GM23248 (cell line): ENCODE data around the gene AP5B1. TPM values are rescaled to one million over a fixed set of nuclear protein-coding genes. Genes with fewer than 3 reads are reported as not detected.

Source experiments
- DNase-seq: peaks from one replicate; pipeline ENCODE4 v3.0.0-alpha.2; 2015
- H2AFZ ChIP-seq: fragments of 200-600 bp; sonication (generic); 2 replicates; pipeline ENCODE4 v1.6.1; 2016; ENCODE audit warnings: antibody characterized with exemption
- H3F3A ChIP-seq: fragments of 200-600 bp; sonication (generic); 2 replicates; pipeline ENCODE4 v1.6.1; 2016; ENCODE audit warnings: mild to moderate bottlenecking, antibody characterized with exemption, mixed run types; ENCODE audit not compliant: insufficient read depth
- H3K27ac ChIP-seq: fragments of 200-600 bp; sonication (generic); 2 replicates; pipeline ENCODE4 v1.5.1; 2016; ENCODE audit warnings: mild to moderate bottlenecking
- H3K27me3 ChIP-seq: fragments of 200-600 bp; sonication (generic); replicated peaks from 2 replicates; pipeline ENCODE4 v1.6.1; 2016; ENCODE audit warnings: mild to moderate bottlenecking; ENCODE audit not compliant: insufficient read depth
- H3K36me3 ChIP-seq: fragments of 200-600 bp; sonication (generic); 2 replicates; pipeline ENCODE4 v1.6.1; 2016; ENCODE audit warnings: low read depth, mild to moderate bottlenecking
- H3K4me1 ChIP-seq: fragments of 200-600 bp; sonication (generic); 2 replicates; pipeline ENCODE4 v1.6.1; 2016; ENCODE audit warnings: mild to moderate bottlenecking; ENCODE audit not compliant: insufficient read depth
- H3K4me2 ChIP-seq: fragments of 200-600 bp; sonication (generic); one replicate; pipeline ENCODE4 v1.6.1; 2016; ENCODE audit warnings: mild to moderate bottlenecking; ENCODE audit not compliant: unreplicated experiment
- H3K4me3 ChIP-seq: fragments of 200-600 bp; sonication (generic); 2 replicates; pipeline ENCODE4 v1.5.1; 2016; ENCODE audit warnings: mild to moderate bottlenecking
- H3K79me2 ChIP-seq: fragments of 200-600 bp; sonication (generic); 2 replicates; pipeline ENCODE4 v1.6.1; 2016; ENCODE audit warnings: mild to moderate bottlenecking; ENCODE audit not compliant: insufficient read depth
- H3K9ac ChIP-seq: fragments of 200-600 bp; sonication (generic); 2 replicates; pipeline ENCODE4 v1.6.1; 2016; ENCODE audit warnings: mild to moderate bottlenecking
- H3K9me2 ChIP-seq: fragments of 200-600 bp; sonication (generic); 2 replicates; pipeline ENCODE4 v1.6.1; 2016; ENCODE audit warnings: mixed run types, mild to moderate bottlenecking, moderate library complexity; ENCODE audit not compliant: insufficient read depth
- H3K9me3 ChIP-seq: fragments of 200-600 bp; sonication (generic); one replicate; pipeline ENCODE4 v1.6.1; 2017; ENCODE audit warnings: low read depth
- H4K20me1 ChIP-seq: fragments of 200-600 bp; sonication (generic); 2 replicates; pipeline ENCODE4 v1.6.0; 2016; ENCODE audit not compliant: insufficient read depth
- EZH2 ChIP-seq: fragments of 200-600 bp; sonication (generic); IDR thresholded peaks from 2 replicates; pipeline ENCODE4 v1.6.1; 2018; ENCODE audit warnings: antibody characterized with exemption, mild to moderate bottlenecking; ENCODE audit not compliant: insufficient read depth, poor library complexity, severe bottlenecking
- EZH2phosphoT487 ChIP-seq: fragments of 200-600 bp; sonication (generic); IDR thresholded peaks from 2 replicates; pipeline ENCODE4 v1.6.1; 2018; ENCODE audit warnings: antibody characterized with exemption, moderate library complexity, mild to moderate bottlenecking, low read depth; ENCODE audit not compliant: insufficient read depth
- WGBS, 2 experiments: methylation state at CpG; one replicate each; pipeline ENCODE4 v1.1.6; 2015 to 2017; ENCODE audit warnings: low lambda C conversion rate in 2 of 2, low coverage in 1 of 2; ENCODE audit errors: missing lambda C conversion rate in 2 of 2; 5-methylcytosine and 5-hydroxymethylcytosine counted together
- in situ Hi-C: fragments of 300-500 bp; cut with MboI; formaldehyde crosslinking; loops from 2 replicates; pipeline ENCODE4 v1.15.0; 2020
- polyA plus RNA-seq: library from polyadenylated mRNA; unstranded; fragments of >200 nt; fragmentation: Nextera tagmentation; extraction: Ambion mirVana; gene quantifications from 2 replicates; pipeline ENCODE4 v1.2.1, GENCODE V29; 2016
- total RNA-seq: library from RNA; depleted of rRNA; stranded (reverse); fragments of >200 nt; shearing (Covaris generic); gene quantifications from 2 replicates; pipeline ENCODE4 v1.2.3, GENCODE V29; 2014; rRNA removed

The AP5B1 gene
- total and polyA plus RNA-seq, 2 experiments from 2014 or later: 4.4 to 14.8 TPM

DNA sequence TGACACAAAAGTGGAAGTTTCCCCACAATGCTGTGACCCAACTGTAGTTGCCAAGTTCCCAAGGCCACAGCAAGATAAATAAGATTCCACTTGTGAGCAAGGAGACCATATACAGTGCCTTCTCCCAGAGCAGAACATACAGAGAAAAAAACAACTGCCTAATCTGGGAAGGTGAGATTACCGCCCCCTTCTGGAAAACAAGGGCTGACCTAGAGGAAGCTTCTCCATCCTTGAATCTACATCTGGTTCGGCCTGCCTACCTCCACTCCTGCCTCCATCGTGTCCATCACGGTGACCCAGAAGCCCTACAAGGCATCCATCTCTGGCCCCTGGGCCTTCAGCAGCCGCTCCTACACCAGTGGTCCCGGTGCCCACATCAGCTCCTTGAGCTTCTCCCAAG, 54.1 kb downstream of the AP5B1 start:
- no peak overlapping the region for H3K27ac ChIP-seq
- in situ Hi-C loops: no loop called here
- no peaks in the 10 kb centered on the region for H3K9me3 ChIP-seq
- H4K20me1 ChIP-seq: no peaks in the 10 kb centered on the region
- H3K4me3 ChIP-seq: no peak overlapping the region
- no peaks in the 10 kb centered on the region for H3K79me2 ChIP-seq
- no peaks in the 10 kb centered on the region for H3K36me3 ChIP-seq
- no peak overlapping the region for H3K4me2 ChIP-seq
- no peak for DNase-seq
- TF ChIP-seq EZH2 (no peak), EZH2phosphoT487 (no peak)
- no peaks in the 10 kb centered on the region for H3K4me1 ChIP-seq
- peaks cover 7% of the 10 kb centered on the region; the same call in 1 of the 2 replicates for H3F3A ChIP-seq
- 50 to 52% methylated on average over 6 of the region's 6 CpGs for WGBS, 2 experiments
- no peak overlapping the region for H2AFZ ChIP-seq
- no peaks in the 10 kb centered on the region for H3K9me2 ChIP-seq
- H3K9ac ChIP-seq: no peak overlapping the region
- H3K27me3 ChIP-seq: 0 out of 2 replicates have a peak, but pooled peaks cover 3% of the 10 kb centered on the region

Other genes with a start within 250 kb of the AP5B1 start
- 98.4 and 112 TPM in 2 replicates for gene LTBP3, start 222.6 kb downstream of the AP5B1 start, total RNA-seq
- 36.5 and 39.6 TPM in 2 replicates for gene LTBP3, start 222.6 kb downstream of the AP5B1 start, polyA plus RNA-seq
- gene ZNRD2, start 210.5 kb downstream of the AP5B1 start, total RNA-seq: 41.9 and 54.5 TPM in 2 replicates
- gene ZNRD2, start 210.5 kb downstream of the AP5B1 start, polyA plus RNA-seq: 69.3 and 74.9 TPM in 2 replicates
- gene FAM89B, start 208.4 kb downstream of the AP5B1 start, total RNA-seq: 41.2 and 67.0 TPM in 2 replicates
- gene FAM89B, start 208.4 kb downstream of the AP5B1 start, polyA plus RNA-seq: 73.1 and 76.3 TPM in 2 replicates
- gene EHBP1L1, start 204.9 kb downstream of the AP5B1 start, total RNA-seq: 85.5 and 88.5 TPM in 2 replicates
- gene EHBP1L1, start 204.9 kb downstream of the AP5B1 start, polyA plus RNA-seq: 11.5 and 12.6 TPM in 2 replicates
- not detected in 2 replicates for gene KCNK7, start 185.2 kb downstream of the AP5B1 start, total RNA-seq
- not detected in 2 replicates for gene KCNK7, start 185.2 kb downstream of the AP5B1 start, polyA plus RNA-seq
- gene MAP3K11, start 166.8 kb downstream of the AP5B1 start, total RNA-seq: 17.6 and 24.7 TPM in 2 replicates
- gene MAP3K11, start 166.8 kb downstream of the AP5B1 start, polyA plus RNA-seq: 9.5 and 10.6 TPM in 2 replicates
- 23.5 and 30.2 TPM in 2 replicates for gene PCNX3, start 165.2 kb downstream of the AP5B1 start, total RNA-seq
- 8.1 and 8.6 TPM in 2 replicates for gene PCNX3, start 165.2 kb downstream of the AP5B1 start, polyA plus RNA-seq
- 15.9 and 16.6 TPM in 2 replicates for gene SIPA1, start 142.9 kb downstream of the AP5B1 start, total RNA-seq
- 10.8 and 13.0 TPM in 2 replicates for gene SIPA1, start 142.9 kb downstream of the AP5B1 start, polyA plus RNA-seq
- 38.4 and 45.1 TPM in 2 replicates for gene RELA, start 118.1 kb downstream of the AP5B1 start, total RNA-seq
- gene RELA, start 118.1 kb downstream of the AP5B1 start, polyA plus RNA-seq: 67.8 and 74.3 TPM in 2 replicates
- gene KAT5, start 68.7 kb downstream of the AP5B1 start, total RNA-seq: 36.6 and 47.4 TPM in 2 replicates
- gene KAT5, start 68.7 kb downstream of the AP5B1 start, polyA plus RNA-seq: 28.8 and 29.5 TPM in 2 replicates
- 45.7 and 56.1 TPM in 2 replicates for gene RNASEH2C, start 60.2 kb downstream of the AP5B1 start, total RNA-seq
- 115 and 117 TPM in 2 replicates for gene RNASEH2C, start 60.2 kb downstream of the AP5B1 start, polyA plus RNA-seq
- not detected in 2 replicates for gene OVOL1, start 6.1 kb upstream of the AP5B1 start, total RNA-seq
- gene OVOL1, start 6.1 kb upstream of the AP5B1 start, polyA plus RNA-seq: not detected in 2 replicates
- gene SNX32, start 53.0 kb upstream of the AP5B1 start, total RNA-seq: not detected in 2 replicates
- 0.51 and 0.98 TPM in 2 replicates for gene SNX32, start 53.0 kb upstream of the AP5B1 start, polyA plus RNA-seq
- 1,045 and 1,312 TPM in 2 replicates for gene CFL1, start 77.2 kb upstream of the AP5B1 start, total RNA-seq
- gene CFL1, start 77.2 kb upstream of the AP5B1 start, polyA plus RNA-seq: 2,650 and 2,758 TPM in 2 replicates
- 49.6 and 56.0 TPM in 2 replicates for gene MUS81, start 79.5 kb upstream of the AP5B1 start, total RNA-seq
- gene MUS81, start 79.5 kb upstream of the AP5B1 start, polyA plus RNA-seq: 39.4 and 42.0 TPM in 2 replicates
- 308 and 328 TPM in 2 replicates for gene EFEMP2, start 91.8 kb upstream of the AP5B1 start, total RNA-seq
- gene EFEMP2, start 91.8 kb upstream of the AP5B1 start, polyA plus RNA-seq: 520 and 545 TPM in 2 replicates
- 1.1 TPM in 1 of 2 replicates, not detected in the other for gene CTSW, start 98.9 kb upstream of the AP5B1 start, total RNA-seq
- 0.23 and 0.51 TPM in 2 replicates for gene CTSW, start 98.9 kb upstream of the AP5B1 start, polyA plus RNA-seq
- gene FIBP, start 107.5 kb upstream of the AP5B1 start, total RNA-seq: 201 and 220 TPM in 2 replicates
- gene FIBP, start 107.5 kb upstream of the AP5B1 start, polyA plus RNA-seq: 200 and 203 TPM in 2 replicates
- 95.1 and 143 TPM in 2 replicates for gene CCDC85B, start 109.7 kb upstream of the AP5B1 start, total RNA-seq
- gene CCDC85B, start 109.7 kb upstream of the AP5B1 start, polyA plus RNA-seq: 116 and 118 TPM in 2 replicates
- 80.6 and 88.9 TPM in 2 replicates for gene FOSL1, start 119.4 kb upstream of the AP5B1 start, total RNA-seq
- 104 and 105 TPM in 2 replicates for gene FOSL1, start 119.4 kb upstream of the AP5B1 start, polyA plus RNA-seq
- 46.2 and 50.5 TPM in 2 replicates for gene C11orf68, start 138.1 kb upstream of the AP5B1 start, total RNA-seq
- 91.5 and 94.4 TPM in 2 replicates for gene C11orf68, start 138.1 kb upstream of the AP5B1 start, polyA plus RNA-seq
- gene DRAP1, start 138.4 kb upstream of the AP5B1 start, total RNA-seq: 223 and 307 TPM in 2 replicates
- gene DRAP1, start 138.4 kb upstream of the AP5B1 start, polyA plus RNA-seq: 517 and 533 TPM in 2 replicates
- gene TSGA10IP, start 164.5 kb upstream of the AP5B1 start, total RNA-seq: 0.13 TPM in 1 of 2 replicates, not detected in the other
- not detected in 2 replicates for gene TSGA10IP, start 164.5 kb upstream of the AP5B1 start, polyA plus RNA-seq
- 27.7 and 38.3 TPM in 2 replicates for gene SART1, start 180.8 kb upstream of the AP5B1 start, total RNA-seq
- 43.4 and 48.6 TPM in 2 replicates for gene SART1, start 180.8 kb upstream of the AP5B1 start, polyA plus RNA-seq
- 21.2 and 22.8 TPM in 2 replicates for gene EIF1AD, start 221.2 kb upstream of the AP5B1 start, total RNA-seq
- 21.6 and 25.3 TPM in 2 replicates for gene EIF1AD, start 221.2 kb upstream of the AP5B1 start, polyA plus RNA-seq
- 24.9 and 31.6 TPM in 2 replicates for gene BANF1, start 221.5 kb upstream of the AP5B1 start, total RNA-seq
- 330 and 346 TPM in 2 replicates for gene BANF1, start 221.5 kb upstream of the AP5B1 start, polyA plus RNA-seq
- gene CST6, start 231.0 kb upstream of the AP5B1 start, total RNA-seq: 15.3 and 21.9 TPM in 2 replicates
- 35.1 and 35.3 TPM in 2 replicates for gene CST6, start 231.0 kb upstream of the AP5B1 start, polyA plus RNA-seq
- gene CATSPER1, start 245.5 kb upstream of the AP5B1 start, total RNA-seq: not detected in 2 replicates
- 1.1 and 1.7 TPM in 2 replicates for gene CATSPER1, start 245.5 kb upstream of the AP5B1 start, polyA plus RNA-seq